ENCODE data around the gene DPH6.

The DPH6 gene

DNA sequence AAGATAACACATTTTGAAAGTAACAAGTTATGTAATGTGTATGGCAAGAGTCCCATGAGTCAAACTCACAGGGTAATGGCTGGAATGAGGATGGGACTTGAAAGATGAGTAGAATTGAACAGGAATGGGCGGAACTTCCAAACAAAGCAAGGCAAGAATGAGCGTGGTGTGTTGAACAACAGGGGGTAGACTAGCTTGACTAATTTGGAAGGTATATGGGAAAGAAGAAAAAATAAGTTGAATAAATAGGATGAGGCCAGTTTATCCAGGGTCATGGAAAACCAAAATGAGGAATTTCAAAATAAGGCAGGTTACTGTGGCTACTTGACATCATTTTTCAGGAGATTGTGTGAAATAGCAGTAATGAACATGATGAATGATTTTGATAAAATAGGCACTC is 2.5 kb upstream of the DPH6 start:
- Histone ChIP-seq H3K27me3 (ENCODE audit: low read length) (no peaks in the 10 kb centered on the region), H3K36me3 (ENCODE audit: low read length) (no peaks in the 10 kb centered on the region), H2AFZ (ENCODE audit: low read depth, low read length, severe bottlenecking) (no peak overlapping the region), H3F3A (ENCODE audit: insufficient read depth) (0 out of 2 replicates have a peak, but pooled peaks cover 4% of the 10 kb centered on the region), H3K79me2 (ENCODE audit: insufficient read depth, low read length) (no peaks in the 10 kb centered on the region; the same call in 1 of the 2 replicates), H3K9me2 (replicated peaks; ENCODE audit: insufficient read depth, low read length) (no peaks in the 10 kb centered on the region), H3K9ac (ENCODE audit: low read length) (no peak overlapping the region), H3K4me3 (ENCODE audit: insufficient read depth, low read length, poor library complexity, severe bottlenecking) (no peak overlapping the region), H3K9me3 (ENCODE audit: insufficient read depth, low read length) (no peaks in the 10 kb centered on the region), H3K27ac (ENCODE audit: low read depth, low read length) (no peak overlapping the region), H4K20me1 (ENCODE audit: low read depth, low read length) (no peaks in the 10 kb centered on the region), H3K4me2 (ENCODE audit: low read depth, low read length, poor library complexity, severe bottlenecking) (no peak overlapping the region)
- no peak for TF ChIP-seq EZH2phosphoT487 (conservative IDR thresholded peaks at IDR 0.05; ENCODE audit: low read length)
- TF ChIP-seq, protein P1, sequence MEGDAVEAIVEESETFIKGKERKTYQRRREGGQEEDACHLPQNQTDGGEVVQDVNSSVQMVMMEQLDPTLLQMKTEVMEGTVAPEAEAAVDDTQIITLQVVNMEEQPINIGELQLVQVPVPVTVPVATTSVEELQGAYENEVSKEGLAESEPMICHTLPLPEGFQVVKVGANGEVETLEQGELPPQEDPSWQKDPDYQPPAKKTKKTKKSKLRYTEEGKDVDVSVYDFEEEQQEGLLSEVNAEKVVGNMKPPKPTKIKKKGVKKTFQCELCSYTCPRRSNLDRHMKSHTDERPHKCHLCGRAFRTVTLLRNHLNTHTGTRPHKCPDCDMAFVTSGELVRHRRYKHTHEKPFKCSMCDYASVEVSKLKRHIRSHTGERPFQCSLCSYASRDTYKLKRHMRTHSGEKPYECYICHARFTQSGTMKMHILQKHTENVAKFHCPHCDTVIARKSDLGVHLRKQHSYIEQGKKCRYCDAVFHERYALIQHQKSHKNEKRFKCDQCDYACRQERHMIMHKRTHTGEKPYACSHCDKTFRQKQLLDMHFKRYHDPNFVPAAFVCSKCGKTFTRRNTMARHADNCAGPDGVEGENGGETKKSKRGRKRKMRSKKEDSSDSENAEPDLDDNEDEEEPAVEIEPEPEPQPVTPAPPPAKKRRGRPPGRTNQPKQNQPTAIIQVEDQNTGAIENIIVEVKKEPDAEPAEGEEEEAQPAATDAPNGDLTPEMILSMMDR (IDR thresholded peaks at IDR 0.05; ENCODE audit: insufficient read depth, low read length, poor library complexity, severe bottlenecking): no peak

DNA sequence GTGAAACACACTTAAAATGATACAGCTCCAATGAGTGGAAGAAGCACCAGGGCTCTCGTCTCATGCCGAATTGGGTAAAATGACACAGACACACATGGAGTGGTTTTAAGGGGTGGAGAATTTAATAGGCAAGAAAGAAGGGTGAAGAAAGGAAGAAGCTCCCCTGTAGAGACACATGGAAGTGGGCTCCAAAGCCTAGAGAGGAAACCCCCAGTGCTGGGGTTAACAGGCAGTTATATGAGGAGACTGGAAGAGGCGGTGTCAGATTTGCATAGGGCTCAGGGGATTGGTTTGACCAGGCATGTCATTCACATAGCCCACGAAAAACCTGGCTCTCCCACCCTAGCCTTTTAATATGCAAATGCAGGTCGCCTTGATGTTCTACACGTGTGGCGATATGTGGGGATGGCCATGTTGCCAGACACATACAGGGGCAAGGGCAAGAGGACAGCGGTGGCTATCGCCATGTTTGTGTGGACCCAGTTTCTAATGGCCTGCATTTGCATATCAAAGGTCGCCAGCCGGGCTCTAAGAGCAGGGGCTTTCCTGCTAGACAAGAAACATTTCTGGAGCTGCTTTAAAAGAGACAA is 1.9 kb upstream of the DPH6 start:
- Histone ChIP-seq H2AFZ (ENCODE audit: low read depth, low read length, severe bottlenecking) (no peak overlapping the region), H4K20me1 (ENCODE audit: low read depth, low read length) (no peaks in the 10 kb centered on the region), H3K9ac (ENCODE audit: low read length) (no peak overlapping the region), H3K4me3 (ENCODE audit: insufficient read depth, low read length, poor library complexity, severe bottlenecking) (no peak overlapping the region), H3K9me2 (replicated peaks; ENCODE audit: insufficient read depth, low read length) (no peaks in the 10 kb centered on the region), H3K79me2 (ENCODE audit: insufficient read depth, low read length) (no peaks in the 10 kb centered on the region; the same call in 1 of the 2 replicates), H3F3A (ENCODE audit: insufficient read depth) (0 out of 2 replicates have a peak, but pooled peaks cover 4% of the 10 kb centered on the region), H3K9me3 (ENCODE audit: insufficient read depth, low read length) (no peaks in the 10 kb centered on the region), H3K27ac (ENCODE audit: low read depth, low read length) (no peak overlapping the region), H3K36me3 (ENCODE audit: low read length) (no peaks in the 10 kb centered on the region), H3K4me2 (ENCODE audit: low read depth, low read length, poor library complexity, severe bottlenecking) (no peak overlapping the region), H3K27me3 (ENCODE audit: low read length) (no peaks in the 10 kb centered on the region)
- TF ChIP-seq EZH2phosphoT487 (conservative IDR thresholded peaks at IDR 0.05; ENCODE audit: low read length): no peak
- TF ChIP-seq, protein P1 (IDR thresholded peaks at IDR 0.05; ENCODE audit: insufficient read depth, low read length, poor library complexity, severe bottlenecking): no peak

DNA sequence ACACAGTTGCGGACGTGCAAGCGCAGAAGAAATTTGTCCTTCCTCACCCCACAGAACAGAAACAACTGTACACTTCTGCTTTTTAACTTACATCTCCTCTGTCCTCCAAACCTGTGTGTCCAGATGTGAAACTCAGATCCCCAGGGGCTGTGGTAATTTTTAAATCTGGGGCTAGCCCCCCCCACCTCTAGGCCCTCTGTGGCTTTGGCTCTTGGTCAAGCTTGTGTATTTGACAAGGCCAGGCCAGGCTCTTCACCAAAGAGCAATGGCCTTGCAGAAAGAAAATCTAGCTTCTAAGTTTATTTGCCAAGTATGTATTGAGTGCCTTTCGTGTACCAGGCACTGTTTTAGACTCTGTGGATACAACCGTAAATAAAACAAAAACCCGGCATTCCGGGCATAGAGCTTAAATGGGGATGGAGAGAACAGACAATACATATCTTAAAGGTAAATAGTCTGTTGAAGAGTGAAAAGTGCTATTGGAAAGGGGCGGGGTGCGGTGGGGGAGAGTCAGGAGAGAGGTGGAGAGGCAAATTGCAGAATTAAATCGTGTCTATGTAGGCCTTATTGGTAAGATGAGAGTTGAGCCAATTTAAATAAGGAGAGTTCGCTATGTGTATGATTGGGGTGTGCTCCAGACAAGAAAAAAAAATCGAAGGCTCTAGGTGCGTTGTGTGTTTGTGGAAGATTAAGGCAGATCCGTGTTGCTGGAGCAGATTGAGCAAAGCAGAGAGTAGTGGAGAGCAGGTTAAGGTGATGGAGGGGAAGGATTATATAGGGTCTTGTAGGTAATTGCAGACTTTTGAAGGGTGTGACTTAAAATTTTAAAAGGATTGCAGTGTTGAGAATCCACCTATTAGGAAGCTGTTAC is 781 bp upstream of the DPH6 start:
- H3K4me2 ChIP-seq (ENCODE audit: low read depth, low read length, poor library complexity, severe bottlenecking): peak overlapping the region; percentile 95
- H3K79me2 ChIP-seq (ENCODE audit: insufficient read depth, low read length): no peaks in the 10 kb centered on the region; the same call in 1 of the 2 replicates
- H3K9ac ChIP-seq (ENCODE audit: low read length): peak overlapping the region; percentile 84
- H3F3A ChIP-seq (ENCODE audit: insufficient read depth): 0 out of 2 replicates have a peak, but pooled peaks cover 4% of the 10 kb centered on the region
- peak overlapping the region; percentile 93 for H2AFZ ChIP-seq (ENCODE audit: low read depth, low read length, severe bottlenecking)
- H4K20me1 ChIP-seq (ENCODE audit: low read depth, low read length): no peaks in the 10 kb centered on the region
- H3K27me3 ChIP-seq (ENCODE audit: low read length): no peaks in the 10 kb centered on the region
- peak overlapping the region; percentile 84 for H3K27ac ChIP-seq (ENCODE audit: low read depth, low read length)
- no peaks in the 10 kb centered on the region for H3K9me2 ChIP-seq (replicated peaks; ENCODE audit: insufficient read depth, low read length)
- H3K36me3 ChIP-seq (ENCODE audit: low read length): no peaks in the 10 kb centered on the region
- H3K4me3 ChIP-seq (ENCODE audit: insufficient read depth, low read length, poor library complexity, severe bottlenecking): peak overlapping the region; percentile 83
- H3K9me3 ChIP-seq (ENCODE audit: insufficient read depth, low read length): no peaks in the 10 kb centered on the region
- TF ChIP-seq, protein P1 (IDR thresholded peaks at IDR 0.05; ENCODE audit: insufficient read depth, low read length, poor library complexity, severe bottlenecking): no peak
- TF ChIP-seq EZH2phosphoT487 (conservative IDR thresholded peaks at IDR 0.05; ENCODE audit: low read length): no peak
